ENCODE data around the gene ZCWPW2.

The ZCWPW2 gene

DNA sequence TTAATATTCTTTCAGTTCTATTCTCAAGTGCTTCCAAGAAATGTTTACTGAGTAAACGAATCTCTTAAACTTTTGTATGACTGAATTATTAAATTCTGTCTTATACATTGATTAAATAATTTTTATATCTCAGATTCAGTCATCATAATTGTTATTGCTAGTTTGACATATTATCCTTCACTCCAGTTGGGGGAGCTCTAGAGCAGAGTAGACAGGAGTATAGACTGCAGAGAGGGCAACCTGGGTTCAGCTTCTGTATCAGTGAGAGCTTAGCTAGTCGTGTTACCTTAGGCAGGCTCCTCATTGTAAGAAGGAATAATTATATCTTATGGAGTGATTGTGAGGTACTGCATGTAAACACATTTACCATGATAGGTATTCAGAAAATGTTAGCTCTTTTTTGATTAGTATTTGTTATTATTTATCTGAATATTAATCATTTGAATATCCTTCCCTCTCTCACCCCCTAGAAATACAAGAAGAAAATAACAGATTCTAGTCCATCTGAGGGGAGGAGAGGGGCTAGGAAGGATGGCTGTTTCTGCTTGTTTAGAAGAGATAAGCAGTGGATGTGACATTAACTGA lies 31.0 kb upstream of the ZCWPW2 start (continued):
- TF ChIP-seq, protein P1, sequence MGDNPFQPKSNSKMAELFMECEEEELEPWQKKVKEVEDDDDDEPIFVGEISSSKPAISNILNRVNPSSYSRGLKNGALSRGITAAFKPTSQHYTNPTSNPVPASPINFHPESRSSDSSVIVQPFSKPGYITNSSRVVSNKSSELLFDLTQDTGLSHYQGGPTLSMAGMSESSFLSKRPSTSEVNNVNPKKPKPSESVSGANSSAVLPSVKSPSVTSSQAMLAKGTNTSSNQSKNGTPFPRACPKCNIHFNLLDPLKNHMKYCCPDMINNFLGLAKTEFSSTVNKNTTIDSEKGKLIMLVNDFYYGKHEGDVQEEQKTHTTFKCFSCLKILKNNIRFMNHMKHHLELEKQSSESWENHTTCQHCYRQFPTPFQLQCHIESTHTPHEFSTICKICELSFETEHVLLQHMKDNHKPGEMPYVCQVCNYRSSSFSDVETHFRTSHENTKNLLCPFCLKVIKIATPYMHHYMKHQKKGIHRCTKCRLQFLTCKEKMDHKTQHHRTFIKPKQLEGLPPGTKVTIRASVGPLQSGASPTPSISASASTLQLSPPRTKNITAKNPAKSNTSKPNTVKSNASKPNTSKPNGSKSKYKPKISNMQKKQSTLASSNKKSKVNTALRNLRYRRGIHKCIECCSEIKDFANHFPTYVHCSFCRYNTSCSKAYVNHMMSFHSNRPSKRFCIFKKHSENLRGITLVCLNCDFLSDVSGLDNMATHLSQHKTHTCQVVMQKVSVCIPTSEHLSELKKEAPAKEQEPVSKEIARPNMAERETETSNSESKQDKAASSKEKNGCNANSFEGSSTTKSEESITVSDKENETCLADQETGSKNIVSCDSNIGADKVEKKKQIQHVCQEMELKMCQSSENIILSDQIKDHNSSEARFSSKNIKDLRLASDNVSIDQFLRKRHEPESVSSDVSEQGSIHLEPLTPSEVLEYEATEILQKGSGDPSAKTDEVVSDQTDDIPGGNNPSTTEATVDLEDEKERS (tag by site-specific recombination; IDR thresholded peaks at IDR 0.05) = no peak

GRCh38 chr3:28320981-28321380 lies 27.5 kb upstream of the ZCWPW2 start:
- CTCF ChIA-PET = interaction anchor here (0.6 to 1.1 kb wide), 2 partner anchors 28 to 1146 kb away, joined by 3 to 4 read pairs; partner anchors contain the start of genes AZI2 and ZCWPW2

GRCh38 chr3:28322464-28322863 lies 26.1 kb upstream of the ZCWPW2 start:
- ChIA-PET POLR2A (no interaction called here), CTCF (interaction anchor here (0.6 to 0.9 kb wide), 2 partner anchors 610 to 965 kb away, joined by 3 read pairs; no protein-coding TSS in a partner anchor)
- Histone ChIP-seq H3K27ac (ENCODE audit: extremely low read depth, low read depth, low read length) (no peak overlapping the region), H3K9me3 (ENCODE audit: control insufficient read depth, insufficient read depth, low read depth, low read length) (no peaks in the 10 kb centered on the region), H3K36me3 (ENCODE audit: control insufficient read depth in 2 of 2, insufficient read depth in 1 of 2, low read length in 2 of 2) (peaks cover 3 to 56% of the 10 kb centered on the region in 2 experiments; a peak in 1 of 3 replicates), H3K4me3 (ENCODE audit: low read depth, low read length) (no peak overlapping the region), H3K4me1 (ENCODE audit: control insufficient read depth, insufficient read depth, low read length) (no peaks in the 10 kb centered on the region)
- TF ChIP-seq, protein P2, sequence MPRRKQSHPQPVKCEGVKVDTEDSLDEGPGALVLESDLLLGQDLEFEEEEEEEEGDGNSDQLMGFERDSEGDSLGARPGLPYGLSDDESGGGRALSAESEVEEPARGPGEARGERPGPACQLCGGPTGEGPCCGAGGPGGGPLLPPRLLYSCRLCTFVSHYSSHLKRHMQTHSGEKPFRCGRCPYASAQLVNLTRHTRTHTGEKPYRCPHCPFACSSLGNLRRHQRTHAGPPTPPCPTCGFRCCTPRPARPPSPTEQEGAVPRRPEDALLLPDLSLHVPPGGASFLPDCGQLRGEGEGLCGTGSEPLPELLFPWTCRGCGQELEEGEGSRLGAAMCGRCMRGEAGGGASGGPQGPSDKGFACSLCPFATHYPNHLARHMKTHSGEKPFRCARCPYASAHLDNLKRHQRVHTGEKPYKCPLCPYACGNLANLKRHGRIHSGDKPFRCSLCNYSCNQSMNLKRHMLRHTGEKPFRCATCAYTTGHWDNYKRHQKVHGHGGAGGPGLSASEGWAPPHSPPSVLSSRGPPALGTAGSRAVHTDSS (tag by site-specific recombination; IDR thresholded peaks at IDR 0.05) = no peak

More at GRCh38 chr3:28320981-28321380, 27.5 kb upstream of the ZCWPW2 start:
- POLR2A ChIA-PET = no interaction called here
- H3K27ac ChIP-seq (ENCODE audit: extremely low read depth, low read depth, low read length) = no peak overlapping the region
- H3K4me3 ChIP-seq (ENCODE audit: low read depth, low read length) = no peak overlapping the region
- peaks cover 0 to 45% of the 10 kb centered on the region in 2 experiments; a peak in 1 of 3 replicates for H3K36me3 ChIP-seq (ENCODE audit: control insufficient read depth in 2 of 2, insufficient read depth in 1 of 2, low read length in 2 of 2)
- H3K4me1 ChIP-seq (ENCODE audit: control insufficient read depth, insufficient read depth, low read length) = no peaks in the 10 kb centered on the region
- H3K9me3 ChIP-seq (ENCODE audit: control insufficient read depth, insufficient read depth, low read depth, low read length) = no peaks in the 10 kb centered on the region
- TF ChIP-seq ZNF624 (tag by site-specific recombination; IDR thresholded peaks at IDR 0.05) (no peak), SALL2 (tag by site-specific recombination; IDR thresholded peaks at IDR 0.05; ENCODE audit: borderline replicate concordance) (no peak), ZNF335 (tag by site-specific recombination; conservative IDR thresholded peaks at IDR 0.05) (no peak), KLF1 (tag by site-specific recombination; IDR thresholded peaks at IDR 0.05) (no peak), ZBTB20 (tag by site-specific recombination; IDR thresholded peaks at IDR 0.05) (no peak), TCF7L2 (IDR thresholded peaks at IDR 0.05; ENCODE audit: borderline replicate concordance, low read depth, low read length) (no peak), ZNF777 (tag by site-specific recombination; IDR thresholded peaks at IDR 0.05; ENCODE audit: borderline replicate concordance) (no peak), ZNF621 (tag by site-specific recombination; IDR thresholded peaks at IDR 0.05) (no peak), ZNF544 (tag by site-specific recombination; IDR thresholded peaks at IDR 0.05) (no peak), SCRT2 (tag by site-specific recombination; IDR thresholded peaks at IDR 0.05) (no peak), ZNF416 (tag by site-specific recombination; IDR thresholded peaks at IDR 0.05) (no peak), EGR2 (tag by site-specific recombination; IDR thresholded peaks at IDR 0.05; ENCODE audit: low read depth) (no peak), ZNF561 (tag by site-specific recombination; IDR thresholded peaks at IDR 0.05; ENCODE audit: borderline replicate concordance) (no peak)
- TF ChIP-seq, protein P3, sequence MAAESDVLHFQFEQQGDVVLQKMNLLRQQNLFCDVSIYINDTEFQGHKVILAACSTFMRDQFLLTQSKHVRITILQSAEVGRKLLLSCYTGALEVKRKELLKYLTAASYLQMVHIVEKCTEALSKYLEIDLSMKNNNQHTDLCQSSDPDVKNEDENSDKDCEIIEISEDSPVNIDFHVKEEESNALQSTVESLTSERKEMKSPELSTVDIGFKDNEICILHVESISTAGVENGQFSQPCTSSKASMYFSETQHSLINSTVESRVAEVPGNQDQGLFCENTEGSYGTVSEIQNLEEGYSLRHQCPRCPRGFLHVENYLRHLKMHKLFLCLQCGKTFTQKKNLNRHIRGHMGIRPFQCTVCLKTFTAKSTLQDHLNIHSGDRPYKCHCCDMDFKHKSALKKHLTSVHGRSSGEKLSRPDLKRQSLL (tag by site-specific recombination; IDR thresholded peaks at IDR 0.05) = no peak
- TF ChIP-seq, protein P4, sequence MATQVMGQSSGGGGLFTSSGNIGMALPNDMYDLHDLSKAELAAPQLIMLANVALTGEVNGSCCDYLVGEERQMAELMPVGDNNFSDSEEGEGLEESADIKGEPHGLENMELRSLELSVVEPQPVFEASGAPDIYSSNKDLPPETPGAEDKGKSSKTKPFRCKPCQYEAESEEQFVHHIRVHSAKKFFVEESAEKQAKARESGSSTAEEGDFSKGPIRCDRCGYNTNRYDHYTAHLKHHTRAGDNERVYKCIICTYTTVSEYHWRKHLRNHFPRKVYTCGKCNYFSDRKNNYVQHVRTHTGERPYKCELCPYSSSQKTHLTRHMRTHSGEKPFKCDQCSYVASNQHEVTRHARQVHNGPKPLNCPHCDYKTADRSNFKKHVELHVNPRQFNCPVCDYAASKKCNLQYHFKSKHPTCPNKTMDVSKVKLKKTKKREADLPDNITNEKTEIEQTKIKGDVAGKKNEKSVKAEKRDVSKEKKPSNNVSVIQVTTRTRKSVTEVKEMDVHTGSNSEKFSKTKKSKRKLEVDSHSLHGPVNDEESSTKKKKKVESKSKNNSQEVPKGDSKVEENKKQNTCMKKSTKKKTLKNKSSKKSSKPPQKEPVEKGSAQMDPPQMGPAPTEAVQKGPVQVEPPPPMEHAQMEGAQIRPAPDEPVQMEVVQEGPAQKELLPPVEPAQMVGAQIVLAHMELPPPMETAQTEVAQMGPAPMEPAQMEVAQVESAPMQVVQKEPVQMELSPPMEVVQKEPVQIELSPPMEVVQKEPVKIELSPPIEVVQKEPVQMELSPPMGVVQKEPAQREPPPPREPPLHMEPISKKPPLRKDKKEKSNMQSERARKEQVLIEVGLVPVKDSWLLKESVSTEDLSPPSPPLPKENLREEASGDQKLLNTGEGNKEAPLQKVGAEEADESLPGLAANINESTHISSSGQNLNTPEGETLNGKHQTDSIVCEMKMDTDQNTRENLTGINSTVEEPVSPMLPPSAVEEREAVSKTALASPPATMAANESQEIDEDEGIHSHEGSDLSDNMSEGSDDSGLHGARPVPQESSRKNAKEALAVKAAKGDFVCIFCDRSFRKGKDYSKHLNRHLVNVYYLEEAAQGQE (tag by site-specific recombination; IDR thresholded peaks at IDR 0.05) = no peak

Measured in HEK293 (cell line).